Measurements from ENCODE around the gene USP1. TPM values are rescaled to one million over a fixed set of nuclear protein-coding genes. Genes with fewer than 3 reads are reported as not detected.

USP1 gene
- total RNA-seq, 2 experiments from 2014 or later: 67.3 to 68.1 TPM

GRCh38 chr1:62435231-62436038 lies 1.4 kb upstream of the USP1 start:
- Mint-ChIP-seq H3K4me3 (peak overlapping the region; percentile 92), H3K27ac (peak overlapping the region; percentile 99), H3K27me3 (no peaks in the 10 kb centered on the region), H3K36me3 (ENCODE audit: low read depth) (peaks cover 25% of the 10 kb centered on the region), H3K9me3 (no peaks in the 10 kb centered on the region), H3K4me1 (ENCODE audit: low read depth) (peaks cover 12% of the 10 kb centered on the region)
- intact Hi-C loops (cut with micrococcal nuclease): loop anchor here (2.0 kb wide), 1 partner anchor 349 kb away; the partner anchor contains the start of gene ATG4C
- CTCF ChIA-PET: interaction anchor here (1.5 to 2.0 kb wide), 2 partner anchors 13 to 260 kb away, joined by 4 to 6 read pairs; no protein-coding TSS in a partner anchor
- POLR2A ChIA-PET: interaction anchor here (0.6 to 3.3 kb wide), 11 partner anchors 8 to 1050 kb away, joined by 3 to 15 read pairs (median 4); partner anchors contain the start of gene DOCK7
- DNase-seq: no peak
- ATAC-seq: no peak
- TF ChIP-seq CTCF (IDR thresholded peaks at IDR 0.05): no peak

GRCh38 chr1:62436039-62436465 lies 797 bp upstream of the USP1 start:
- TF ChIP-seq CTCF (IDR thresholded peaks at IDR 0.05): no peak
- H3K27ac Mint-ChIP-seq: peak overlapping the region; percentile 99
- no peaks in the 10 kb centered on the region for H3K27me3 Mint-ChIP-seq
- intact Hi-C loops (cut with micrococcal nuclease): loop anchor here (2.0 kb wide), 1 partner anchor 349 kb away; the partner anchor contains the start of gene ATG4C
- ATAC-seq (no peak), DNase-seq (no peak)
- H3K4me1 Mint-ChIP-seq (ENCODE audit: low read depth): peaks cover 18% of the 10 kb centered on the region
- peak overlapping the region; percentile 92 for H3K4me3 Mint-ChIP-seq
- peaks cover 31% of the 10 kb centered on the region for H3K36me3 Mint-ChIP-seq (ENCODE audit: low read depth)
- CTCF ChIA-PET: interaction anchor here (1.5 to 2.0 kb wide), 2 partner anchors 13 to 261 kb away, joined by 4 to 6 read pairs; no protein-coding TSS in a partner anchor
- POLR2A ChIA-PET: interaction anchor here (0.6 to 3.3 kb wide), 12 partner anchors 9 to 1049 kb away, joined by 3 to 15 read pairs (median 4); partner anchors contain the start of gene DOCK7
- no peaks in the 10 kb centered on the region for H3K9me3 Mint-ChIP-seq

GRCh38 chr1:62437273-62437940 lies 558 bp downstream of the USP1 start:
- Mint-ChIP-seq H3K4me3 (peak overlapping the region; percentile 92), H3K27me3 (no peaks in the 10 kb centered on the region), H3K4me1 (ENCODE audit: low read depth) (peaks cover 19% of the 10 kb centered on the region), H3K36me3 (ENCODE audit: low read depth) (peaks cover 39% of the 10 kb centered on the region), H3K9me3 (no peaks in the 10 kb centered on the region), H3K27ac (peak overlapping the region; percentile 99)
- TF ChIP-seq CTCF (IDR thresholded peaks at IDR 0.05): no peak
- CTCF ChIA-PET: interaction anchor here (1.5 kb wide), 1 partner anchor 12 kb away, joined by 4 read pairs; no protein-coding TSS in a partner anchor
- ATAC-seq: no peak
- DNase-seq: peak; percentile 45
- intact Hi-C loops (cut with micrococcal nuclease): loop anchor here (2.0 kb wide), 1 partner anchor 347 kb away; the partner anchor contains the start of gene ATG4C
- POLR2A ChIA-PET: interaction anchor here (0.5 to 3.3 kb wide), 6 partner anchors 8 to 1360 kb away, joined by 3 to 15 read pairs (median 3); no protein-coding TSS in a partner anchor

GRCh38 chr1:62438163-62438562 lies 1.3 kb downstream of the USP1 start:
- ChIA-PET CTCF (no interaction called here), POLR2A (interaction anchor here (0.5 to 3.0 kb wide), 3 partner anchors 9 to 34 kb away, joined by 3 to 15 read pairs (median 3); no protein-coding TSS in a partner anchor)
- no peak for TF ChIP-seq CTCF (IDR thresholded peaks at IDR 0.05)
- Mint-ChIP-seq H3K36me3 (ENCODE audit: low read depth) (peaks cover 39% of the 10 kb centered on the region), H3K27ac (peak overlapping the region; percentile 91), H3K4me1 (ENCODE audit: low read depth) (peaks cover 19% of the 10 kb centered on the region), H3K9me3 (no peaks in the 10 kb centered on the region), H3K4me3 (peak overlapping the region; percentile 92), H3K27me3 (no peaks in the 10 kb centered on the region)
- intact Hi-C loops (cut with micrococcal nuclease): no loop called here
- ATAC-seq: no peak
- no peak for DNase-seq

Measured in activated CD8-positive, alpha-beta T cell treated with anti-CD3 and anti-CD28 coated beads for 36 hours (primary cell).